Epidermal melanocyte (primary cell): ENCODE results near the gene GPR160.

Experiments
- DNase-seq: peaks from one replicate; pipeline ENCODE4 v3.0.0; 2011; ENCODE audit warnings: low spot score; ENCODE audit not compliant: insufficient read length

GPR160 gene

DNA sequence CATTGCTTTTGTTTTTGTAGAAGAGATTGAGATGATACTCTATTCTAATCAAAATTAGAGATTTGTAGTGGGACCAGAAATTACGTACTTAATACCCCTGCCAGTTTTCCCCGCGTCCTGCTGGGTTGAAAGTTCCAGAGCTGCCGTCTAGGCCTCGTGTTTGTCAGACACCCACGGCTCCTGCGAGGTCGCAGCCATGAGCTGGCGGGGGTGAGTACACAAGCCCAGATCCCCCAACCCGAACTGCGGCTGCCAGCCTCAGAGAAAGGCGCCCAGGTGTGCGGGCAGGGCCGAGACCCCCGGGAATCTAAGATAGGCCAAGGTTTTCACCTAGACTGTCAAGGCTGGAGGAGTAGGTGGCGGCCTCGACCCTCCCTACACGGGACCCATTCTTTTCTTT is 26.3 kb downstream of the GPR160 start:
- DNase-seq = no peak

DNA sequence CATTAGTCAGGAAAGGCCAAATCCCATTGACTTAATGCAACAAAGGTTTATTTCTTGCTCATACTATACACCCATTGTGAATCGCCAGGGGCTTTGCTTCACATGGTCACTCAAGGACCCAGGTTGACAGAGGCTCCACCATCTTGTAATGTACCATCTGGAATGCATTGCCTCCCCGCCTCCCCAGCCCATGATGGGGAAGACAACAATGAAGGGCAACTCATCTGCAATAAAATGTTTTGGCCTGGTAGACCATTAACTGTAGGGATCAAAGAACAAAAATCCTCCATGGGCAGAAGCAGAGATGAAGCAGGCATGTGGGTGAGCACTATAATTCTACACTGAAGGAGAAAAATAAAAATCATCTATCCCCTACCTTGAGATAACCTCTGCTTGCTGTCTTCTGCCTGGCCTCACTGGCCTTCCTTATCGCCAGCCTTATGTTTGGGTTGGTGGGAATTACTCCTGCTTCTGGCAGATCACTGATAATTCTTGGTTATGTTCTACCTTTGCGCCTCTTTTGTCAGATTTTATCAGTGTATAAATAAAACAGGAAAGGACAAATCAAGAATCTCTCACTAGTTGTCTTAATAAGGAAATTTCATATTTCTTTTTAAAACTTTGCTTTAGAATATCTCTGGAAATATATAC is 37.8 kb downstream of the GPR160 start:
- DNase-seq = no peak

DNA sequence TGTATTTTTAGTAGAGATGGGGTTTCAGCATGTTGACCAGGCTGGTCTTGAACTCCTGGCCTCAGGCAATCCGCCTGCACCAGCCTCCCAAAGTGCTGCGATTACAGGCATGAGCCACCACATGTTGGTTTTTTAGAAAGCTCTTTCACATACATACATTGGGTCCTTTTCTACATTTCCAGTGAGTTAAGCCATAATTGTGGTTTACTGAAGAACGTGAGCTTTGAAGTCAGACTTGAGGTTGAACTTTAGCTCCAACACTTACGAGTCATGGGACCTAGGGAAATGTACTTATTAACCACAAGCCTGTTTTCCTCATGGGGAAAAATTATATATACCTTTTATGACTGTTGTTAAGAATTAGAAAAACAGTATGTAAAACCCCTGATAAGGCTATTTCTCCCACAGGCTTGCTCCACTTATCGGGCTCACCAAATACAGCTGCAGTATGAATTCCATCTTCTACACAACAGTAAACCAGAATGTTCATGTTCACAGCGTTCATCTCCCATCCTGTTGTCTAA is 39.0 kb downstream of the GPR160 start:
- no peak for DNase-seq

DNA sequence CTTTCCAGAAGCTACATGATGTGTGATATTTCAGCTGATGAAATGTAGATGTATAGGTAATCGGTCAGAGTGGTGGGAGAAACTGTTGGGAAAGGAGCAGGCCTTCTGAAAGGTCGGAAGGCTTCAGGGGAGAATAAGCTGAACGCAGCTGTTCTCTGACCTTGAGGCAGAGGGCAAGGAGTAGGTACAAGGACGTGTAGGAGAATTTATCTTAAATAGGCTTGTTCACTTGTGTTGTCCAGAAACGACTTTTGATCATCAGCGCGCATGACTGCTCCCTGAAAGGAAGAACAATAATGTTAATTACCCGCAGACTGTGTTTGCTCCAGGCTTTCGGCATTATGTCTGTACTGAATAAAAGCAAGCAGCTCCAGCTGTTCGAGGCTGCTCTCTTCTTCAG is 39.6 kb downstream of the GPR160 start:
- no peak for DNase-seq

DNA sequence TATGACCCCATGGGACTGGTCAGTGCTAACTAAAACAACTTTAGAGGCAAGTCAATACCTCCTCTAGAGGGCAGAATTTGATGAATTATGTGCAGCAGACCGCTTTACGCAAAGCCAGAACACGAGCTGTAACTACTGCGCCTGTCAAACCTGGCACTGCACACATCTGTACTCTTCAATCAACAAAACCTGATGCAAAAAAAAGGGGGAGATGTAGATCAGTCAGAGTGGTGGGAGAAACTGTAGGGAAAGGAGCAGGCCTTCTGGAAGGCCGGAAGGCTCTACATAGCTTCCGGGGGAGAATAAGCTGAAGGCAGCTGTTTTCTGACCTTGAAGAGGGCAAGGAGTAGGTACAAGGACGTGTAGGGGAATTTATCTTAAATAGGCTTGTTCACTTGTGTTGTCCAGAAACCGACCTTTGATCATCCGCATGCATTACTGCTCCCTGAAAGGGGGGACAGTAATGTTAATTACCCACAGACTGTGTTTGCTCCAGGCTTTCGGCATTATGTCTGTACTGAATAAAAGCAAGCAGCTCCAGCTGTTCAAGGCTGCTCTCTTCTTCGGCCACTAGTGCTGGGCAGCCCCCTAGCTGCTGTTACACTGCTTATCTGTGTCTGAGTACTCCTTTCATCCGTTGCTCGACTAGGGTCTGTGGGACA is 41.0 kb downstream of the GPR160 start:
- DNase-seq = no peak

DNA sequence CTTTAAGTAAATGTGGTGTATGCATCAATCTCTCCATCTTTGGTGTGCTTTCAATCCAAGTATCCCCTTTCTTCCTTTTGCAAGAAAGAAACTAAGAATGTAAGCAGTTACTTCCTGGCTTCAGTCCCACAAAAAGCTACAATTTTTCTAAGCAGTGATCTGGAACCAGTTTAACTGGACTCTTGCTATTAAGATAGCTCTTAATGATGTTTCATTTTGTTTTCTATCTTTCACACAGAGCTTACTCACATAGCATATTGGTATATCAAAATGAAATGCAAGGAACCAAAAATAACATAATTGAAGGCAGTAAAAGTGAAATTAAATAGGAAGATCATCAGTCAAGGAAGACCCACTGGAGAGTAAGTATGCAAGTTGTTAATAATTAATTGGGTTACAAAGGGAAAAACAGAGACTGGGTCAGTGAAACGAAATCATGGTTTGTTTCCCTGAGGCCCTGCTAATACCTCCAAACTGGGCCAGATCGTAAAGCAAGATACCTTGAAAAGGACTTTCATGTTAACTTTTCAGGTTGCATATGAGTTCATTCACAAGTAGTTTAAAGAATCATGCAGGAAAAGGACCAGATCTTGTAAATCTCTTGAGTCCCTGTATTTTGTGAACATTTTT is 41.9 kb downstream of the GPR160 start:
- no peak for DNase-seq

DNA sequence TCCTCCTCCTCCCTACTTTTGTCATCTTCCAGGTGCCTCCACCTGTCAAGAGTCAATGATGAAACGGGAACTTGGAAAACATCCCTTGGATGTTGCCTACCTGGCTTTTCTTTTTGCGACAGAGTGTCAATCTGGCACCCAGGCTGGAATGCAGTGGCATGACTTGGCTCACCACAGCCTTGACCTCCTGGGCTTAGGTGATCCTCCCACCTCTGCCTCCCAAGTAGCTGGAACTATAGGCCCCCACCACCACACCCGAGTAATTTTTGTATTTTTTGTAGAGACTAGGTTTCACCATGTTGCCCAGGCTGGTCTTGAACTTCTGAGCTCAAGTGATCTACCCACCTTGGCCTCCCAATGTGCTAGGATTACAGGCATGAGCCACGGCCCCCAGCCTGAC is 42.8 kb downstream of the GPR160 start:
- no peak for DNase-seq

DNA sequence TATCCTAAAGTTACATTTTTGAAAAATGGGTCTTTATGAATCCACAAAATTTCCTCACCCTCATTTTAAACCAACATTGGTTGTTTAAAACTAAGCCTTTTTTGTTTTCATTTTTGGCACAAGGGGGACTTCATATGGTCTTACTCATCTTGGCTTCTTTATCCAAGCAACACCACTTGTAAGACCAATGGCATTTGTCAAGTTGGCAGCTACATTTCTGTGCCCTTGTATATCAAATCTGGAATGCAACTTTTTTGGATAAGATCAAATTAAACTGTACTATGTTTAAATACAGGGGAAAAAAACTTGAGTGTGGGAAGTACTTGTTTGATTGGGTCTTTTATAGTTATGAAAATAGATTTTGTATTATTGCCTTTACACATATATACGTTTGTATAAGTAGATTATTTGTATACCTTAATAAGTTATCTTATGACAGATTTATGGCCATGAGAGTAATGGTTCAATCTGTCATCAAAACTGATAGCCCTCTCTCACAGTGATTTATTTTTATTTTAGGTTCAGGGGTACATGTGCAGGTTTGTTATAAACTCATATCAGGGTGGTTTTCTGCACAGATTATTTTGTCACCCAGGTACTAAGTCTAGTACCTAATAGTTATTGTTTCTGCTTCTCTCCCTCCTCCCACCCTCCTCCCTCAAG is 43.4 kb downstream of the GPR160 start:
- no peak for DNase-seq

DNA sequence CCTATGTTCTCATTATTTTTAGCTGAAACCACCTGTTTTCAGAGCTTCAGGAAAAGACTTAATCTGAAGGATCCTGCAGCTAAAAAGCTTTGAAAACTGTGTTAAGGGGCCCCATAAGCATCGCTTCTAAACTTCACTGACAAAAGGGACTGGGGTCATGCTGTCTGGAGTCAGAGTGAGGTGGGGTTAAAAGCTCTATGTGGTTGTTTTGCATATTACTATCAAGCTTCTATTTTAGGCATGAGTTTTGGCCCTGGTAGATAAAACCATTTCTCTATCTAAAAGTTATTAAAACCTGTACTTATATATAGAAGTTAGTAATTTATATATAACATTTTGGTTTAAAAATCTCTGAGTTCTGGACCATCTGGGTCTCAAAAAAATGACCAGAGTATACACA is 45.5 kb downstream of the GPR160 start:
- DNase-seq = no peak

DNA sequence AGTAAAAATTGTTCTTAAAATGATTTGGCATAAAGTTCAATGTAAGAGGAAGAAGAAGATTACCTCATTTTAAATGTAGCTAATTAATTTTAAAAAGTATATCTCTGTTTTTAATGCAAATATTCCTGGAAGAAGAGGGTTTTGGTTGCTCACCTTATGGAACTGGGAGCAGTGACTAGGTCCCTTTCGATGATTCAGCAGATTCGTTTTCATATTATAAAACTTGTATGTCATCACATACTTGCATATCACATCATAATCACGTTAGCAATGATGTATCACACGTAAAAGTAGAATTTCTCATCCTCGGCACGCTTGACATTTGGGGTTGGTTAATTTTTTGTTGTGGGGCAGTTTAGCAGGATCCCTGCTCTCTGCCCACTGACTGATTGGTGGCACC is 47.6 kb downstream of the GPR160 start:
- no peak for DNase-seq

DNA sequence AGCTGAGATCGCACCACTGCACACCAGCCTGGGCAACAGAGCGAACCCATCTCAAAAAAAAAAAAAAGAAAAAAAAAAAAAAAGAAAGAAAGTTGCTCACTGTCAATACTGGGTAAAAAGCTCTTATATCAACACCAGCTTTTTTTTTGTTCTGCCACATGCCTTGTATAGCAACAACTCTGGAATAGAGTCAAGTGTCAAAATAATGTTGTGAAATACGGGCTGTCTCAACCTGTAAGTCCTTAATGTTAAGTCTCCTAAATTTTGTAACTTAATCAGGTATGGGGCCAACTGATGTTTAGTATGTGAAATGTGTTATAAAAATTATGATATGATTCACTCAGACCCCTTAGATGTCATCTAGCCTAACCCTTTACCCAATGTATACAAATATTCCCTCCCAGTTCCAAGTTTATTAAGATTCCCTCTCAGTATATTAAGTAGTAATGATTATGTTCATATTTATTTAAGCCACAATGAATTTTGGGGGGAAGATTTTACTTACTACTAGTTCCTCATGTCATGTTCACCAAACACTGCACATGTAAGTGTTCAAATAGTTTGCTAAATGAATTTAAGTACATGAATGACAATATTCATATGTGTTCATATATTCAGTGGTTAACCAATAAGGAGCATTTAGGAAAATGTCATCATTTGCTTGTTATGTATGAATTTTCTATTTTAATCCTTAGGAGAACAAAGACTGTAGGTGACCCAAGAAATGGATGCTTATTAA is 52.2 kb downstream of the GPR160 start:
- DNase-seq = no peak

DNA sequence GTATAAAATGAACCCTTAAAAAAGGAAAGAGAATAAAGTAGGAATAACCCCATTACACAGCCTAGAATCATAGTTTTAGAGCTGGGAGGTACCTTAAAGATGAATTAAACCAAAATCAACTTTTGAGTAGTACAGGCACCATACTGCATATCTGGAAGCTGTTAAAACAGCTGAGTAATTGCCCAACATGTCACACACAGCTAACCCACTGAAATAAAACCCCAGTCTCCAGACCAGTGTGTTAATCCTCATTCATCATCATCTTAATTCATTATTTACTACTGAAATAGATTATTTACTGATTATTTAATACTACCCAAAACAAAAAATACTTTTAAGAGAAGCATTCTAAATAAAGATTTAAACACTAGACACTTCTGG is 52.8 kb downstream of the GPR160 start:
- DNase-seq = no peak

DNA sequence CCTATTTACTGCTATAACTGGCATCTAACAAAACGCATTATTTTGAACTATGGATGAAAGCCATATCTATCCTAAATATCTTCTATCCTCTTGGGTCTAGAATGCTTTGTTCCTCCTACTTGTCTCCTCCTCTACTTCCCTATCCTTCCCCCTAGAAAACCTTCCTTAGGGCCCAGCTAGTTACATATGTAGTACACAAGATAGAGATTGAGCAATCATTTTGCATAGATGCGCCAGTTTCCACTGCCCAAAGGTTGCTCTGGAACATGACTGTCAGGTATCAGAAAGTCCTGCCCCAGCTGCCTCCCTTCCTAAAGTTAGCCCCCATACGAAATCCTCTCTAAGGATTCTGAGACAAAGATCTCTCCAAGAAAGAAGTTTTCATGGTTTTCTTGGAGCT is 55.1 kb downstream of the GPR160 start:
- no peak for DNase-seq

DNA sequence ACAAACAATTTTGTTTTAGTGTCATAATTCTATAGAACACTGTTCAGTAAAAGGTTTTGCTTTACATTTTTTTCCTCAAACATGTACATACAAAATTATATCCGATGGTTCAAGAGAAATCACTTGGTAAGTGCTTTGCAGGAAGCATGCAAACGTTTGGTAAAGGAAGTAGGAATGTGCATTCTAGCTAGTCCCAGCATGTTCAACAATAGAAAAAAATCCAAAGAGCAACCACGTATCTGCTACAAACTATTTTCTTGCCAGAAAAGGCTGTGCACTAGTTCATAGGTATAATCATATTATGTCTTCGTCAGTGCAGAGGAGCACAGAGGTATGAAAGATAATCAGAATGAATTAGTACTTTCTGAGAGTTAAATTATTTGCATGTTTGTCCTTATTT is 58.0 kb downstream of the GPR160 start:
- no peak for DNase-seq

DNA sequence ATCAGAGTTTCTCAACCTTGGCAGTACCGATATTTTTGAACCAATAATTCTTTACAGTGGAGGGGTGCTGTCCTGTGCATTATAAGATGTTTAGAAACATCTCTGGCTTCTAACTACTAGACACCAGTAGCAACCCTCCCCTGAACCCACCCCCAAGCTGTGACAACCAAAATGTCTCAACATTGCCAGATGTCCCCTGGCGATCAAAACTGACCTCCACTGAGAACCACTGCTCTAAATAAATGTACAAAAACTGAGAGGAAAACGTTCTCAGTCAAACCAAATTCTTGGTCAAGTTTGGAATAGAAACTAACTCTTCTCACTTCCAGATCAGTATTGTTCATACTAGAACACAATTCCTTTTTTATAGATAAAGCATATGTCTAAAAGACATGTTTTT is 58.5 kb downstream of the GPR160 start:
- DNase-seq = no peak

DNA sequence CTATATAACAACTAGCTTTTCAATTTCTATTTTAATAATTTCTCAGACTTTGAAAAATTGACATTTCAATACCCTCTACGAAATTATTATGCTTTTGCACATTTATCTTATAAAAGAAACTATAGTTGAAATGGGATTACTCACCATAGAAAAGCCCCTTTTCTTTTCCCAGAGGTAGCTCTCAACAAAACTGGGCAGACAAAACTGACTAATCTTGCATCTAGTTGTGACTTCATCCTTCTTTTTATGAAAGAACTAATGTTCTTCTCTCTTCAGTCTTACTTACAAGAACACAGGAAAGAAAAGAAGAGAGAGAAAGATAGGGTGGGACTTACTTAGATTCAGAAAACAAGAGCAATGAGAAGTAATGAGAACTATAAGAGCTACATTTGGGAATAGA is 61.0 kb downstream of the GPR160 start:
- no peak for DNase-seq

DNA sequence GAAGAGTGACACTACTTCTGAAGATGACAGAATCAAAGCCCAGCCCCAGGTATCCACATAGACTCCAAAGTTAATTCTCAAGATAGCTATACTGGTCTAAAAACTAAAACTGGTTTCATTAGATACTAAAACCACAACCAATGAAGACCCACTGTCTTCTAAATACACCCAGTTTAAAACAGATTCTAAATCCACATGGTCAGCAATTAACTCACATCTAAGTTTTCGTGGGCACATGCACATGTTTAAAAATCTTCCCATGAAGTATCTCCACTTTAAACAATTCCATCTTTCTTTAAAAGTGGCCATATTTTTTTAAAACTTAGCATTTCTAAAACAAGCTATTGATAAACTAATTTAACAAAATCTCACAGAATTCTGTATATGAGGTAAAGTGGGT is 63.1 kb downstream of the GPR160 start:
- DNase-seq = no peak

DNA sequence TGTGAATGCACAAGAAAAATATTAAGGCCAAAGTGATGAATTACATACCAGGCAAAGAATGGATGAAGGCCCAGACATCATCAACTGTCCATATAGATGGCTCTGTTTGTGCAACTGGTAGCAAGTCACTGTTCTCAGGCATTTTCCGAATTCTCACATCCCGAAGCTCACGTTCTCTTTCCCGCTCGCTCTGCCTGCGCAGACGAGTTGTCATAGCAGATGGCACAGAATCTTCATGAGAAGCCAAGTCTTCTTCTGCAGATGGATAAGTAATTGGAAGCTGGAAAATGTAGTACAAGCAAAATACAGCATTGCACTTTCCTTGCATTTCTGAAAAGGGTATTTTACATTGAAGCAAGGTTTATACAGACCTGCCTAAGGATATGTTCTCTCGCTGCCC is 64.6 kb downstream of the GPR160 start:
- no peak for DNase-seq

DNA sequence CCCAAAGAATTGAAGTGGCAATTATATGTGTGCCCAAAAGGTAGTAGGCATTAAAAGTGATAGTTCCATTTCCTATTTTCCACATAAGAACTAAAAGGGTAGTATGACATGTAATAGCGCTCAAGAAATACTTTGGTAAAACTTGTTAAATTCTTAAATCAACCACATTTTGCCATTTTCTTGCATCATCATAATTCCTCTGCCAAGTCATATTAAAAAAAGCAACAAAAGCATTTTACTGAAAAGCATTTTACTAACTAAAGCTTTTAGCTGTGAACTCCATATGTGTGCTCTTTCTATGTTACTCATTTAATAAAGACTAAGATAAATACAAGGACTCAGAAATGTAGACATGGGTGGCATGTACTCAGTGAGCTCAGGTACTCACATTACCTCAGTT is 70.1 kb downstream of the GPR160 start:
- no peak for DNase-seq

DNA sequence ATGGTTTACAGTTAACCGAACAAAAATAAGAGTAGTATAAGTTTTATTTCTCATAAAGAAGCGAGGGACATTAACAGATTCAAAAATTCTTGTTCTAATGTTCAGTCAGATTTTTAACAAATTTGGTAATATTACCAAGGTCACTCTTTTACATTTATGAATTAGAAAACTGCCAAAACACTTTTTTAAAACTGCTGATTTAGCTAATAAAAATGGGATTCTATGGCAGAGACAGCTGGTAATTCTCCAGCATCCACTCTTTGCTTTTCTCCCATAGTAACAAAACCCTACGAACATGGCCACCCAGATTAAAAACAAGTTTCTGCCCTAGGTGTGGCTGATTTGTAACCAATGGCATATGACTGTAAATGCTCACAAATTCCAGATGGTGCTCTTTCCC is 71.2 kb downstream of the GPR160 start:
- no peak for DNase-seq

DNA sequence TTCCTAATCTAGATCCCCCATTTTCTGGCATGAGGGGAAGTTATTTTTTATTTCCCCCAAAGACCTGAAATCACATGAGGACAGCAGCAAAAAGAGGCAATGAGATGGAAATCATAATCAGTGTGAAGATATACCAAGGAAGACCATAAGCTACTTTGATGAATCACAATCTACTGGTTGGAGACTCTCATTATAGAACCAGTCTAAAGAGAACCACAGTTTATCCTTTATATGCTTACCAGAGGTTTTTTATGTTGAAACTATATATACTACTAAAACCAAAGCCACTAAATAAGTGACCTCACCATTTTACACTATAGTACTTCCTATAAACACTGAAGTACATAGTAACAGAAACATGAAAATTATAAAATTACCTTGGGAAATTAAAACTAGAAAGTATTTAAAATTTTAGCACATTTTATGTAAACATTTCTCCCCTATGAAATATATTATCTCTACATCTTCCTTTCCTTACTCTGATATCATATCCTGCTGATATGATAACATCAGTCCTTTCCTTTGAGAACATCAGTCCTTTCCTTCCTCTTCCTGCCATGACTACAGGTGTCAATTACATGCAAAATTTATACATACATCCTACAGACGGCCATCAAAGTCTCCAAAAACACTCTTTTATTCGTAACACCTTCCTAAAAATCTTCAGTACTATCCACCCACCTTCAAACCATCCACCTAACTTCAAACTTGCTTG is 71.9 kb downstream of the GPR160 start:
- no peak for DNase-seq
